A673 (cell line): ENCODE results near the gene TMBIM4. TPM values are rescaled to one million over a fixed set of nuclear protein-coding genes. Genes with fewer than 3 reads are reported as not detected.

Experiments used
- BruUV-seq: library from RNA; stranded (reverse); fragments of 400-500 nt; replicated peaks from 2 replicates; lab custom pipeline; 2021; lab: Mats Ljungman, UMichigan
- CTCF ChIA-PET: fragments of 300-600 bp; sonication (Branson Sonifier 250); formaldehyde crosslinking; loops from one replicate; lab custom pipeline; 2022; ENCODE audit warnings: antibody characterized with exemption; lab: Charles Lee
- POLR2A ChIA-PET: fragments of 300-600 bp; sonication (Branson Sonifier 250); formaldehyde crosslinking; loops from one replicate; lab custom pipeline; 2022; ENCODE audit warnings: antibody characterized with exemption; ENCODE audit not compliant: low non-redundant PET; lab: Charles Lee
- DNase-seq: peaks from one replicate; pipeline ENCODE4 v3.0.0-alpha.2; 2015; ENCODE audit warnings: low spot score
- H3K27ac ChIP-seq: fragments of 200-600 bp; sonication (generic); 2 replicates; pipeline ENCODE4 v1.5.1; 2016; ENCODE audit warnings: mixed run types, low read depth, mild to moderate bottlenecking, mixed read lengths, antibody characterized with exemption, low read length; ENCODE audit not compliant: poor library complexity, severe bottlenecking
- H3K27me3 ChIP-seq: fragments of 200-600 bp; sonication (generic); replicated peaks from 2 replicates; pipeline ENCODE4 v1.6.1; 2017; ENCODE audit warnings: mixed run types, low read depth, mild to moderate bottlenecking, mixed read lengths, antibody characterized with exemption, low read length; ENCODE audit not compliant: insufficient read depth, poor library complexity
- H3K36me3 ChIP-seq: fragments of 200-600 bp; sonication (generic); 2 replicates; pipeline ENCODE4 v1.6.1; 2016; ENCODE audit warnings: mixed run types, mild to moderate bottlenecking, mixed read lengths, antibody characterized with exemption, low read length; ENCODE audit not compliant: insufficient read depth, poor library complexity, severe bottlenecking
- H3K4me1 ChIP-seq: fragments of 200-600 bp; sonication (generic); 2 replicates; pipeline ENCODE4 v1.6.1; 2017; ENCODE audit warnings: mixed run types, mild to moderate bottlenecking, mixed read lengths, antibody characterized with exemption, low read length; ENCODE audit not compliant: insufficient read depth, poor library complexity, severe bottlenecking
- H3K4me3 ChIP-seq: fragments of 200-600 bp; sonication (generic); 2 replicates; pipeline ENCODE4 v1.5.1; 2016; ENCODE audit warnings: low read depth, mixed run types, mild to moderate bottlenecking, mixed read lengths, low read length; ENCODE audit not compliant: poor library complexity, severe bottlenecking
- H3K9me3 ChIP-seq: fragments of 200-600 bp; sonication (generic); 2 replicates; pipeline ENCODE4 v1.6.1; 2016; ENCODE audit warnings: mixed run types, low read depth, mild to moderate bottlenecking, mixed read lengths, antibody characterized with exemption, low read length; ENCODE audit not compliant: poor library complexity, severe bottlenecking
- EZH2 ChIP-seq: fragments of 200-600 bp; sonication (generic); IDR thresholded peaks from 2 replicates; pipeline ENCODE4 v1.6.1; 2017; ENCODE audit warnings: borderline replicate concordance, low read depth, mild to moderate bottlenecking, mixed read lengths, antibody characterized with exemption, low read length; ENCODE audit not compliant: poor library complexity, severe bottlenecking
- intact Hi-C: fragments of 100-400 bp; cut with micrococcal nuclease; formaldehyde crosslinking; loops from one replicate; pipeline ENCODE4 v1.10.0; 2022; ENCODE audit not compliant: unreplicated experiment
- total RNA-seq: library from RNA; stranded (reverse); gene quantifications from 2 replicates; pipeline ENCODE4 v1.2.3, GENCODE V29; 2021
- TF ChIP-seq, protein P1 (sequence below): fragments of 300-800, 200-600 bp; sonication (generic); conservative IDR thresholded peaks from 2 replicates; pipeline ENCODE4 v1.5.1; 2017; ENCODE audit warnings: low read depth, mild to moderate bottlenecking, antibody characterized with exemption, low read length, moderate library complexity, mixed read lengths

TMBIM4 gene
- total RNA-seq, 1 experiment from 2014 or later = 62.1 TPM

DNA sequence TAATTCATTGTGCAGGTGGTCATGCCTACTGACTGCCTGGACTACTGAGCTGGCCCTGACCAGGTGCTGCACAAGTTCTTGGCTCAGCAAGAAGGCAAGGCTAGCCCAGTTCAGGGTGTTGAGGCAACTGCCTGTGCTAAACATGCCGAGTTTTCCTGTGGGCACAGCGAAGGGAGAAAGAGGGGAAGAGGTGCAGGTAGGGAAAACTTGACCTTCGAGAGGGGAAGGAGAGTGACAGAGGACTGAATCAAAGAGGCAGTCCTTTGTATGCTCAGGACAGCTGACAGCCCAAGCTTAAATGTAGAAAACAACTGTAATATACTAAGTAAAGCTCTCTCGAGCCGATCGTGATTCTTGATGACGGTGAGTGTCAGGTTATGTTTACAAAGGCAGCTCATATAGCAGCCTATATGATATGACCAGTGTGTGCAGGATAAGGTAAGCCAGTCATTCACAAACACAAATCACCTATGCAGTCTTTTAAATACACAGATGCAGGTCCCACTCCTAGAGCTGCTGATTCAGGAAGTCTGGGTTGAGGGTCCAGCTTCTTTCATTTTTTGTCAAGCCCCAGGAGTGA is 21.8 kb upstream of the TMBIM4 start:
- Histone ChIP-seq H3K4me1 (no peaks in the 10 kb centered on the region), H3K36me3 (no peaks in the 10 kb centered on the region), H3K4me3 (no peak overlapping the region), H3K27ac (no peak overlapping the region), H3K9me3 (no peaks in the 10 kb centered on the region), H3K27me3 (peaks cover 4% of the 10 kb centered on the region)
- DNase-seq = no peak
- ChIA-PET POLR2A (no interaction called here), CTCF (no interaction called here)
- intact Hi-C loops = no loop called here
- TF ChIP-seq, protein P1, sequence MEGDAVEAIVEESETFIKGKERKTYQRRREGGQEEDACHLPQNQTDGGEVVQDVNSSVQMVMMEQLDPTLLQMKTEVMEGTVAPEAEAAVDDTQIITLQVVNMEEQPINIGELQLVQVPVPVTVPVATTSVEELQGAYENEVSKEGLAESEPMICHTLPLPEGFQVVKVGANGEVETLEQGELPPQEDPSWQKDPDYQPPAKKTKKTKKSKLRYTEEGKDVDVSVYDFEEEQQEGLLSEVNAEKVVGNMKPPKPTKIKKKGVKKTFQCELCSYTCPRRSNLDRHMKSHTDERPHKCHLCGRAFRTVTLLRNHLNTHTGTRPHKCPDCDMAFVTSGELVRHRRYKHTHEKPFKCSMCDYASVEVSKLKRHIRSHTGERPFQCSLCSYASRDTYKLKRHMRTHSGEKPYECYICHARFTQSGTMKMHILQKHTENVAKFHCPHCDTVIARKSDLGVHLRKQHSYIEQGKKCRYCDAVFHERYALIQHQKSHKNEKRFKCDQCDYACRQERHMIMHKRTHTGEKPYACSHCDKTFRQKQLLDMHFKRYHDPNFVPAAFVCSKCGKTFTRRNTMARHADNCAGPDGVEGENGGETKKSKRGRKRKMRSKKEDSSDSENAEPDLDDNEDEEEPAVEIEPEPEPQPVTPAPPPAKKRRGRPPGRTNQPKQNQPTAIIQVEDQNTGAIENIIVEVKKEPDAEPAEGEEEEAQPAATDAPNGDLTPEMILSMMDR = no peak
- TF ChIP-seq EZH2 = no peak
- no TSS peak for BruUV-seq

DNA sequence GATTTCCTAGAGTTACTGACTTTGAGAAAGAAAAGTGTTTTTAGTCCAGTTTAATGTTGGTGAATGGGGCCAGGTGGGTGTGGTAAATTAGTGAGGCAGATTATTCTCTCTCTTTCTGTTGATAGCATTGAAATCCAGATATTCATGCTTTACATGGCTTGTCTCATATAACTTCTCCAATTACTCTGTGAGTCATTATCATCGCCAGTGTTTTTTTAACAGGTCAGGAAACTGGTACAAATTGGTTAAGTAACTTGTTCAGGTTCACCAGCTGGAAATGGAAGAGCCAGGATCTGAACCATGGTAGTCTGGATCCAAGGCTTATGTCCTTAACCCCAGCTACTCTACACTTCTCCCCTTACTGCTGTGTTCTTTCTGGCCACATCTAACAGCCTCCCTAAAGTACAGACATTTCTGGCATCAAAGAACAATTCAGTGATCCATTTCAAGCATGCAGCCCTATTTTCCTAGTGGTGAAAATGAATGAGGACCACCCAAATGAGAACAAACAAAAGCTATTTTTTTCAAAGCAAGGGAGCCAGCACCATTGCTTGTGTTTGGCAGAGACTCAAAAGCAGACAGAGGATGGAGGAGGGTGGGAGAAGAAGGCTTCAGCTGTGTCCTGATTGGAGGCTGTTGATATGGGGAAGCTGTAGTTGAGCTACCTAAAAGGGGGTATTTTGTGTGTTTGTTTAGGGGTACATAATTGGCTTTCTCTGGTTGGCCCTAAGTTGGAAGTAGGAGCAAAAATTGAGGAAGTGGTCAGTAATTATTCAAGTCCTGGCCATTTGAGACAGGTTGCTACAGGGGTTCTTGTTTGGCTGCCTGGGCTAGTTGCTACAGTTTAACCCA is 20.9 kb upstream of the TMBIM4 start:
- intact Hi-C loops = no loop called here
- H3K27me3 ChIP-seq = peaks cover 4% of the 10 kb centered on the region
- H3K4me1 ChIP-seq = no peaks in the 10 kb centered on the region
- ChIA-PET CTCF (no interaction called here), POLR2A (no interaction called here)
- no peaks in the 10 kb centered on the region for H3K9me3 ChIP-seq
- no TSS peak for BruUV-seq
- TF ChIP-seq, protein P1 = no peak
- no peak for TF ChIP-seq EZH2
- H3K27ac ChIP-seq = no peak overlapping the region
- no peak overlapping the region for H3K4me3 ChIP-seq
- no peak for DNase-seq
- no peaks in the 10 kb centered on the region for H3K36me3 ChIP-seq

DNA sequence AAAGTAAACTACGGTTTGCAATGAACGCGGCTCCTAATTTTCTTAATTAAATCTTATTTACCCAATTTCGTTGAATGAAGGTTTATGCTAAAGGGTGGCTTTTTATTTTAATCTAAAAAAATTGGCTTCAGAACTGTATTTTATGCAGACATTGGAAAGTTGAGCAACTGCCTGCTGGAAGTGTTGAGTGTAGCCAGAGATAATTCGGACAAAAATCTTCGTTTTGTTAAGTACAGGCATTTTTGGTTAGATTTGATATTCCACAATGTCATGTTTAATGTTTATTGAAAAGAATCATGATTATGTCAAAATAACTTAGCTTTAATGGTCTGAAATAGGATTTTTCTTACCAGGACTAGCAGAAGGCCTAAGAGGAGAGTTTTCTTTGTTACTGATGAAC is 20.1 kb upstream of the TMBIM4 start:
- TF ChIP-seq, protein P1 = no peak
- no peak for TF ChIP-seq EZH2
- Histone ChIP-seq H3K27me3 (peaks cover 4% of the 10 kb centered on the region), H3K4me3 (no peak overlapping the region), H3K27ac (no peak overlapping the region), H3K4me1 (no peaks in the 10 kb centered on the region), H3K9me3 (no peaks in the 10 kb centered on the region), H3K36me3 (no peaks in the 10 kb centered on the region)
- CTCF ChIA-PET = no interaction called here
- BruUV-seq = no TSS peak
- intact Hi-C loops = no loop called here
- POLR2A ChIA-PET = no interaction called here
- no peak for DNase-seq
